ENCODE data around the gene HMGXB3. TPM values are rescaled to one million over a fixed set of nuclear protein-coding genes. Genes with fewer than 3 reads are reported as not detected.

HMGXB3 gene
- total and polyA plus RNA-seq, 2 of the 13 experiments (the other 11 are each of a cell fraction or from before 2014, with no cell fraction given) = 18.8 to 23.8 TPM

DNA sequence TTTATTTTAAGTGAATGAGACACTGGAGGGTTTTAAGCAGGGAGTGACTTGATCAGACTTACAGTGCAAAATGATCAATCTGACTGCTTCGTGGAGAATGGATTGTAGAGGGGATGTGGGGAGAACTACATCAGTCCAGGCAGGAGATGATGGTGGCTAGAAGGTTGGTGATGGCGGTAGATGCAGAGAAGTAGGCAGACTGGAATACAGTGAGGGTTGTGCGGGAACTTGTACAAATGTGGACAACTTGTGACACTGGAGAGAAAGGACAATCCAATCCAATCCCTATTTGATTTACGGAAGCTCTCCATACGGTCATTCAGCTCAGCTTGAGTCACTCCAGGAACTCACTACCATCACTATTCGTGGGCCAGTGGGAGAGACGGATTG, 678 bp upstream of the HMGXB3 start (continued):
- TF ChIP-seq DMAP1 (CRISPR knock-in tag; IDR thresholded peaks at IDR 0.05) (no peak), ZNF550 (CRISPR knock-in tag; IDR thresholded peaks at IDR 0.05; ENCODE audit: borderline replicate concordance) (no peak)

DNA sequence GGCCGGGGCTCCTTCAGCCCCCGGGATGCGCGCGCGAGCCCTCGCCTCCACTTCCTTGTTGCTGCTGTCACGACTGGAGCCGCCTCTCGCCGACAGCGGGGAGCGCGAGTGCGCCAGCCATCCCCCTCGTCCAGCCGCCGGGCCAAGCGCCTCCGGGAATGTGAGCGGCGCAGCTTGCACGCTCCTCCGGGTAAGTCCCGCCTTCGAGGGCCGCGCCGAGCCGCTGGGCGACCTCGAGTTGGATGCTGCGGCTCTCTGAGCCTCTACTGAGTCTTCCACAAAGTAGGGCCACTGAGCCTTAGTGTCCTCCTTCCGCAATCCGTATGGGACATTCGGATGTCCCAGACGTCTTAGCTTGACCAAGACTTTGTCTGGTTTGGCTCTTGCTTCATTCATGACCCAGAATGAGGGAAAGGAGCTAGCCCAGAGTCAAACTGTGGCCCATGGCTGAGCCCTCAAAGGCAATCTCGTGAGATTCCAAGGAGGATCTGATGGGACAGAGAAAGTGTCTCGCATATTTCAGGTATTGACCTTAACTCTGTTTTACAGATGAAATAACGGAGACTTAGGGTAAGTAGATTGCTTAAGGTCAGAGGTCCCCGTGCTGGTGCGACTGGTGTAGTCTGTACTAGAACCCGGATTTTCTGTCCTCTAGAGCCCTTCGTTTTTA, 586 bp downstream of the HMGXB3 start:
- Histone ChIP-seq H4K20me1 (ENCODE audit: insufficient read depth, low read length) (peaks cover 5% of the 10 kb centered on the region; the same call in 1 of the 2 replicates), H3K9ac (ENCODE audit: insufficient read depth, low read depth, low read length) (peak overlapping the region; percentile 98), H3K27ac (ENCODE audit: extremely low read length, insufficient read depth, low read length) (peak overlapping the region; percentile 87), H3K4me1 (ENCODE audit: insufficient read depth, low read length) (peaks cover 32% of the 10 kb centered on the region), H3K79me2 (ENCODE audit: insufficient read depth, low read length) (peaks cover 53% of the 10 kb centered on the region), H3K27me3 (ENCODE audit: control insufficient read depth in 1 of 2, insufficient read depth in 2 of 2, low read length in 2 of 2) (no peaks in the 10 kb centered on the region; a peak in 1 of 5 replicates), H3K36me3 (replicated peaks in 1 of 2; ENCODE audit: control insufficient read depth in 1 of 2, insufficient read depth in 2 of 2, low read length in 2 of 2) (peaks cover 2 to 9% of the 10 kb centered on the region in 2 experiments; a peak in 3 of 5 replicates), H2AFZ (ENCODE audit: low read length) (no peak overlapping the region), H3K4me2 (ENCODE audit: low read depth, low read length) (peak overlapping the region; percentile 97), H3K9me3 (ENCODE audit: low read length) (no peaks in the 10 kb centered on the region), H3K4me3 (replicated peaks in 1 of 3; ENCODE audit: insufficient read depth in 1 of 3, low read depth in 2 of 3, low read length in 3 of 3) (peak overlapping the region; percentile 86 to 91 (median 89))
- ATAC-seq = peak; percentile 36
- no TSS peak for BruUV-seq (replicated peaks)
- in situ Hi-C loops (cut with HindIII; ENCODE audit: extremely low pct_ligation_motif_present, low pct_unique_long_range_greater_than_20kb) = no loop called here
- DNase-seq (ENCODE audit: low spot score) = no peak
- CTCF ChIA-PET (ENCODE audit: low intra/inter-chr PET ratio, low total read pairs) = no interaction called here
- POLR2A ChIA-PET = interaction anchor here (0.7 to 2.5 kb wide), 7 partner anchors 8 to 451 kb away, joined by 3 to 35 read pairs (median 4); partner anchors contain the start of gene SLC26A2
- 0% methylated on average over 9 of the region's 44 CpGs for WGBS (ENCODE audit: low lambda C conversion rate)
- intact Hi-C loops (cut with micrococcal nuclease; ENCODE audit: unreplicated experiment) = loop anchor here (1.0 to 2.0 kb wide), 2 partner anchors 25 to 44 kb away; no protein-coding TSS in a partner anchor
- no peak for FAIRE-seq
- TF ChIP-seq ZNF180 (CRISPR knock-in tag; IDR thresholded peaks at IDR 0.05; ENCODE audit: borderline replicate concordance, low read depth) (no peak), ZNF10 (CRISPR knock-in tag; IDR thresholded peaks at IDR 0.05; ENCODE audit: borderline replicate concordance, low read depth) (no peak), JARID2 (CRISPR knock-in tag; IDR thresholded peaks at IDR 0.05; ENCODE audit: insufficient replicate concordance) (no peak), NPAS2 (CRISPR knock-in tag; IDR thresholded peaks at IDR 0.05; ENCODE audit: borderline replicate concordance) (no peak), PRPF4 (IDR thresholded peaks at IDR 0.05; ENCODE audit: low read depth, low read length, poor library complexity, severe bottlenecking) (no peak), ZNF709 (CRISPR knock-in tag; IDR thresholded peaks at IDR 0.05) (no peak; the same call in 1 of the 2 replicates), GTF3A (CRISPR knock-in tag; conservative IDR thresholded peaks at IDR 0.05) (no peak), ZNF317 (CRISPR knock-in tag; IDR thresholded peaks at IDR 0.05) (peak; percentile 35; the same call in 1 of the 2 replicates), SMAD3 (CRISPR knock-in tag; IDR thresholded peaks at IDR 0.05) (no peak), KAT8 (CRISPR knock-in tag; IDR thresholded peaks at IDR 0.05) (no peak), ZNF225 (CRISPR knock-in tag; IDR thresholded peaks at IDR 0.05) (no peak), ELF1 (CRISPR knock-in tag; IDR thresholded peaks at IDR 0.05) (no peak), NR2F6 (IDR thresholded peaks at IDR 0.05) (peak; percentile 27; the same call in 1 of the 2 replicates), NR2F6 (CRISPR knock-in tag; IDR thresholded peaks at IDR 0.05) (no peak), ZNF549 (CRISPR knock-in tag; IDR thresholded peaks at IDR 0.05) (no peak), TARDBP (CRISPR knock-in tag; IDR thresholded peaks at IDR 0.05) (no peak), ZNF501 (CRISPR knock-in tag; IDR thresholded peaks at IDR 0.05) (no peak)
- TF ChIP-seq, protein P1, sequence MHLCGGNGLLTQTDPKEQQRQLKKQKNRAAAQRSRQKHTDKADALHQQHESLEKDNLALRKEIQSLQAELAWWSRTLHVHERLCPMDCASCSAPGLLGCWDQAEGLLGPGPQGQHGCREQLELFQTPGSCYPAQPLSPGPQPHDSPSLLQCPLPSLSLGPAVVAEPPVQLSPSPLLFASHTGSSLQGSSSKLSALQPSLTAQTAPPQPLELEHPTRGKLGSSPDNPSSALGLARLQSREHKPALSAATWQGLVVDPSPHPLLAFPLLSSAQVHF (CRISPR knock-in tag; IDR thresholded peaks at IDR 0.05) = 0 out of 2 replicates have a peak, but pooled peaks have one; percentile 11
- TF ChIP-seq, protein P2, sequence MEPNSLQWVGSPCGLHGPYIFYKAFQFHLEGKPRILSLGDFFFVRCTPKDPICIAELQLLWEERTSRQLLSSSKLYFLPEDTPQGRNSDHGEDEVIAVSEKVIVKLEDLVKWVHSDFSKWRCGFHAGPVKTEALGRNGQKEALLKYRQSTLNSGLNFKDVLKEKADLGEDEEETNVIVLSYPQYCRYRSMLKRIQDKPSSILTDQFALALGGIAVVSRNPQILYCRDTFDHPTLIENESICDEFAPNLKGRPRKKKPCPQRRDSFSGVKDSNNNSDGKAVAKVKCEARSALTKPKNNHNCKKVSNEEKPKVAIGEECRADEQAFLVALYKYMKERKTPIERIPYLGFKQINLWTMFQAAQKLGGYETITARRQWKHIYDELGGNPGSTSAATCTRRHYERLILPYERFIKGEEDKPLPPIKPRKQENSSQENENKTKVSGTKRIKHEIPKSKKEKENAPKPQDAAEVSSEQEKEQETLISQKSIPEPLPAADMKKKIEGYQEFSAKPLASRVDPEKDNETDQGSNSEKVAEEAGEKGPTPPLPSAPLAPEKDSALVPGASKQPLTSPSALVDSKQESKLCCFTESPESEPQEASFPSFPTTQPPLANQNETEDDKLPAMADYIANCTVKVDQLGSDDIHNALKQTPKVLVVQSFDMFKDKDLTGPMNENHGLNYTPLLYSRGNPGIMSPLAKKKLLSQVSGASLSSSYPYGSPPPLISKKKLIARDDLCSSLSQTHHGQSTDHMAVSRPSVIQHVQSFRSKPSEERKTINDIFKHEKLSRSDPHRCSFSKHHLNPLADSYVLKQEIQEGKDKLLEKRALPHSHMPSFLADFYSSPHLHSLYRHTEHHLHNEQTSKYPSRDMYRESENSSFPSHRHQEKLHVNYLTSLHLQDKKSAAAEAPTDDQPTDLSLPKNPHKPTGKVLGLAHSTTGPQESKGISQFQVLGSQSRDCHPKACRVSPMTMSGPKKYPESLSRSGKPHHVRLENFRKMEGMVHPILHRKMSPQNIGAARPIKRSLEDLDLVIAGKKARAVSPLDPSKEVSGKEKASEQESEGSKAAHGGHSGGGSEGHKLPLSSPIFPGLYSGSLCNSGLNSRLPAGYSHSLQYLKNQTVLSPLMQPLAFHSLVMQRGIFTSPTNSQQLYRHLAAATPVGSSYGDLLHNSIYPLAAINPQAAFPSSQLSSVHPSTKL (CRISPR knock-in tag; IDR thresholded peaks at IDR 0.05) = no peak
